Epithelial cell of esophagus (primary cell): ENCODE measurements around the gene MMP7.
"Not testable (repeated sequence)": the region's sequence is repeated elsewhere in the genome, so short reads cannot be mapped to it uniquely, and the experiment has no call there.

Experiments used
- DNase-seq: peaks from one replicate; pipeline ENCODE4 v3.0.0; 2010; ENCODE audit warnings: low read depth
- H3K4me3 ChIP-seq: 2 replicates; pipeline ENCODE4 v1.5.1; 2011; ENCODE audit warnings: mild to moderate bottlenecking, low read length, control low read depth
- TF ChIP-seq, protein P1 (sequence below): IDR thresholded peaks from 2 replicates; pipeline ENCODE4 v1.5.1; 2011; ENCODE audit warnings: low read depth, mild to moderate bottlenecking, low read length, control low read depth, inconsistent platforms; ENCODE audit not compliant: insufficient read depth; ENCODE audit errors: missing control alignments

The MMP7 gene

DNA sequence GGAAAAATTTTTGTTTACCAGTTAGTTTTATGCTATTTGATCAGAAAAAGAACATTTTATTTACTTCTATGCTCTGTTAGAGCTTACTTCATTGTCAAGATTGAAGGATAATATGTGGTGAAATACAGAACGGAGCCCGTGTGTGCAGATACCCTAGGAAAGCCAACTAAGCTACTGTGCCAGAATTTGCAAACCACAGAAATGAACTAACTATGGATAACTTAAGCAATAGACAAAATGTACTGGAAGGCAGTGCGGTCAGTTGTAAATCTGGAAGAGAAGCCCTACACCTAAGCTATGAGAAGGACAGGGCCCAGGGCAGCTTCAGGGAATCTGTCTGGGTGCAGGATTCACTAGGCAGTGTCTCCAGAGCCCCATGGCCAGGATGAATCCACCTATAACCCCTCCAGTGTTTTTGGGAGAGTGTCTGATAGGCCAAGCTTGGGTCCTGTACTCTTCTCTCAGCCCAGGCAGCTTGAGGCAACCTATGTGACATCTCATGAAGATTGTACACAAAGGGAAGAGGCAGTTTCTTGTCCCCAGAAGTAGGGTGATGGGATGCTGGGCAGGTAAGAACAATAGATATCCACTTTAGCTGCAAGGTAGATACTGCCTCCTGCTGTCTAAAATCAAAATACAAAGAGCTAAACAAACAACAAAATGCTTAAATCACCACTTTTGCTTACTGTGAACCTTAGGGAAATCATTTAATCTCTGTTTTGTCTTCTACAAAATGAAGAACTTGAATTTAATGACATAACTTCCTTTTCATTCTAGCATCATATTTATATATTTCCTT lies 12.1 kb downstream of the MMP7 start:
- no peak overlapping the region for H3K4me3 ChIP-seq
- no peak for DNase-seq
- TF ChIP-seq, protein P1, sequence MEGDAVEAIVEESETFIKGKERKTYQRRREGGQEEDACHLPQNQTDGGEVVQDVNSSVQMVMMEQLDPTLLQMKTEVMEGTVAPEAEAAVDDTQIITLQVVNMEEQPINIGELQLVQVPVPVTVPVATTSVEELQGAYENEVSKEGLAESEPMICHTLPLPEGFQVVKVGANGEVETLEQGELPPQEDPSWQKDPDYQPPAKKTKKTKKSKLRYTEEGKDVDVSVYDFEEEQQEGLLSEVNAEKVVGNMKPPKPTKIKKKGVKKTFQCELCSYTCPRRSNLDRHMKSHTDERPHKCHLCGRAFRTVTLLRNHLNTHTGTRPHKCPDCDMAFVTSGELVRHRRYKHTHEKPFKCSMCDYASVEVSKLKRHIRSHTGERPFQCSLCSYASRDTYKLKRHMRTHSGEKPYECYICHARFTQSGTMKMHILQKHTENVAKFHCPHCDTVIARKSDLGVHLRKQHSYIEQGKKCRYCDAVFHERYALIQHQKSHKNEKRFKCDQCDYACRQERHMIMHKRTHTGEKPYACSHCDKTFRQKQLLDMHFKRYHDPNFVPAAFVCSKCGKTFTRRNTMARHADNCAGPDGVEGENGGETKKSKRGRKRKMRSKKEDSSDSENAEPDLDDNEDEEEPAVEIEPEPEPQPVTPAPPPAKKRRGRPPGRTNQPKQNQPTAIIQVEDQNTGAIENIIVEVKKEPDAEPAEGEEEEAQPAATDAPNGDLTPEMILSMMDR, result no peak

DNA sequence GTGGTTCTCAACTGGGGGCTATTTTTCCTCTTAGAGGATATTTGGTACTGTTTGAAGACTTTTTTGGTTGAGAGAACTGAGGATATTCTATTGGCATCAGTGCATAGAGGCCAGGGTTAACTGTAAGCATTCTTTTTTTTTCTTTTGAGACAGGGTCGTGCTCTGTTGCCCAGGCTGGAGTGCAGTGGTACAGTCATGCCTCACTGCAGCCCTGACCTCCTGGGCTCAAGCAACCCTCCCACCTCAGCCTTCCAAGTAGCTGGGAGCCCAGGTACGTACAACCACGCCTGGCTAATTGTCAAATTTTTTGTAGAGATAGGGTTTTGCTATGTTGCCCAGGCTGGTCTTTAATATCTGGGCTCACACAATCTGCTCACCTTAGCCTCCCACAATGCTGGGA lies 12.9 kb downstream of the MMP7 start:
- no peak overlapping the region for H3K4me3 ChIP-seq
- DNase-seq, result no peak
- TF ChIP-seq, protein P1, result no peak

DNA sequence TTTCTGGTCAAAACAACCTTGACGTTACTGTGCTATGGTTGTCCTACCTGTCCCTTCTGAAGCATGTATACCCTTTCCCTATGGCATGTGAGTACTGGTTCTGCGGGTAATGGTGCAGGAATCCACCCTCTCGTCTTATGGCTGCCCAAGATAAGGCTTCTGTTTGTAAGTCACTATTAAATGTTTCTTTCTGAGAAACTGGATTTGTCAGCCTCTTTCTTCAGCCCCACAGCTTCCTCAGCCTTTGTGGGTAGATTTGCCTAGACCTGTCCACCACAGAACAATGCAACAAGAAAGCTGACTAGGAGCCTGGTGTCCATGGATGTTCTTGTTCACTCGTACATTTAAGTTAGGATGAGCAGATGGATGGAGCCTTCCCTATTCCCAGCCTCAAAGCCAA lies 14.4 kb downstream of the MMP7 start:
- TF ChIP-seq, protein P1, result no peak
- peak; percentile 87 for DNase-seq

DNA sequence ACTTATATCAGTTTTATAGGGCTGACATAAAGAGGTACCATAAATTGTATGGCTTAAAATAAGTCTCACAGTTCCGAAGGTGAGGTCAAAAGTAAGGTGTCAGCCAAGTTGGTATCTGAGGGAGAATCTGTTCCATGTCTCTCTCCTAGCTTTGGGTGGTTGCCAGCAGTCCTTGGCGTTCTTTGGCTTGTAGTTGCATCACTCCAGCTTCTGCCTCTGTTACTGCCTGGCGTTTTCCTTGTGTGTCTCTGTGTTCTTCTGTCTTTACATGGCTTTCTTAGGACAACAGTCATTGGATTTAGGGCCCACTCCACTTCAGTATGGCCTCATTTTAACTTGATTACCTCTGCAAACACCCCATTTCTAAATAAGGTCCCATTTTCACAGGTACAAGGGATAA lies 16.7 kb downstream of the MMP7 start:
- peak; percentile 60 for DNase-seq
- no peak overlapping the region for H3K4me3 ChIP-seq
- TF ChIP-seq, protein P1, result no peak

More for the DNA sequence above, 14.4 kb downstream of the MMP7 start:
- no peak overlapping the region for H3K4me3 ChIP-seq

DNA sequence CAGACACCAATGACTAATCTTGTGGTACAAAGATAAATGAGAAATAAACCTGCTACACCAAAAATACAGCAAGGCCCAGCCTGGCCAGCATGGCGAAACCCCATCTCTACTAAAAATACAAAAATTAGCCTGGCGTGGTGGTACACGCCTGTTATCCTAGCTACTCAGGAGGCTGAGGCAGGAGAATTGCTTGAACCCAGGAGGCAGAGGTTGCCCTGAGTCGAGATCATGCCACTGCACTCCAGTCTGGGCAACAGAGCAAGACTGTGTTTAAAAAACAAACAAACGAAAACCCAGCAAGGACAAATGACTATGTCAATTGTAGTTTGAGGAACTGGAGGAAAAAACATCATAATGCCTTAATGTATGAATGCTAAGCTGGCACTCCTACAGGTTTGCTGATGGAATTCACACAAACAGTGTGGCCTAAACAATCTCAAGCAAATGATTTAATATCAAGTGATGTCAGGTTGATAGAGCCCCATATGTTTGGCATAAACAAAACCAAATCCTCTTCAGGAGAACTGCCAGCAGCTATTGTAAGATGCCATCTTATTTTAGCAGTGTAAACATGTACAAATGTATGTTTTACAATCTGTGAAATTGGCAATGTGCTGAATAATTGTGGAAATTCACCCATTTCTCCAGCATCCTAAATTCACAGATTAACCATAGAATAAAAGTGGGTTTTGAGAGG lies 20.0 kb downstream of the MMP7 start:
- TF ChIP-seq, protein P1, result no peak
- H3K4me3 ChIP-seq, result no peak overlapping the region
- DNase-seq, result no peak

DNA sequence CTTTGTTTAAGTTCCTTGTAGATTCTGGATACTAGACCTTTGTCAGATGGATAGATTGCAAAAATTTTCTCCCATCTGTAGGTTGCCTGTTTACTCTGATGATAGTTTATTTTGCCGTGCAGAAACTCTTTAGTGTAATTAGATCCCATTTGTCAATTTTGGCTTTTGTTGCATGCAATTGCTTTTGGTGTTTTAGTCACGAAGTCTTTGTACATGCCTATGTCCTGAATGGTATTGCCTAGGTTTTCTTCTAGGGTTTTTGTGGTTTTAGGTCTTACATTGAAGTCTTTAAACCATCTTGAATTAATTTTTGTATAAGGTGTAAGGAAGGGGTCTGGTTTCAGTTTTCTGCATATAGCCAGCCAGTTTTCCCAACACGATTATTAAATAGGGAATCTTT lies 27.7 kb downstream of the MMP7 start:
- DNase-seq, H3K4me3 ChIP-seq: not testable (repeated sequence)

DNA sequence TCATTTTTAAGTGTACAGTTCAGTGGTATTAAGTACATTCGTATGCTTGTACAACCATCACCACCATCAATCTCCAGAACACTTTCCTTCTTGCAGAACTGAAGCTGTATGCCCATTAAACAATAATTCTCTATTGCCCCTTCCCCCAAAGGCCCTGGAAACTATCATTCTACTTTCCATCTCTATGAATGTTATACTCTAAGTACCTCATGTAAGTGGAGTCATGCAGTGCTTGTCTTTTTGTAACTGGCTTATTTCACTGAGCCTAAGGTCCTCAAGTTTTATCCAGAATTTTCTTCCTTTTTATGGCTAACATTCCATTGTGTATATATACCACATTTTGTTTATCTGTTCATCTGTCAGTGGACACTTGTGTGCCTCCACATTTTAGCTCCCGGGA lies 29.7 kb downstream of the MMP7 start:
- DNase-seq, result no peak
- TF ChIP-seq, protein P1, result no peak
- no peak overlapping the region for H3K4me3 ChIP-seq
